ENCODE results near the gene VAV2.

VAV2 gene

GRCh38 chr9:134026981-134027380 is 34.9 kb upstream of the VAV2 start:
- no peak for DNase-seq

- no peak for DNase-seq
Observed at GRCh38 chr9:134026581-134026980, 34.5 kb upstream of the VAV2 start.

- peak; percentile 70 to 73 for DNase-seq
Observed at GRCh38 chr9:134025606-134026541, 33.8 kb upstream of the VAV2 start.

GRCh38 chr9:134024828-134025605 is 32.9 kb upstream of the VAV2 start, which contains the start of gene BRD3OS:
TSS of gene BRD3OS (plus strand) at chr9:134025481. CDS start at chr9:134026748, 1,267 bp downstream.
- DNase-seq: peak; percentile 89 to 92

- DNase-seq: no peak
Observed at GRCh38 chr9:134024214-134024792, 32.2 kb upstream of the VAV2 start.

GRCh38 chr9:134014946-134015345 is 22.8 kb upstream of the VAV2 start:
- DNase-seq: no peak

GRCh38 chr9:134011401-134011800 is 19.3 kb upstream of the VAV2 start:
- no peak for DNase-seq

- no peak for DNase-seq
Observed at GRCh38 chr9:134010310-134011173, 18.4 kb upstream of the VAV2 start.

GRCh38 chr9:134007571-134007970 is 15.4 kb upstream of the VAV2 start:
- DNase-seq: no peak

- DNase-seq: no peak
Observed at GRCh38 chr9:134007150-134007549, 15.0 kb upstream of the VAV2 start.

- DNase-seq: no peak
Observed at GRCh38 chr9:134005381-134005780, 13.3 kb upstream of the VAV2 start.

- DNase-seq: no peak
Observed at GRCh38 chr9:134004881-134005280, 12.8 kb upstream of the VAV2 start.

- DNase-seq: no peak
Observed at GRCh38 chr9:134004131-134004873, 12.2 kb upstream of the VAV2 start.

GRCh38 chr9:134003237-134003636 is 11.1 kb upstream of the VAV2 start:
- DNase-seq: no peak

GRCh38 chr9:134002796-134003195 is 10.7 kb upstream of the VAV2 start:
- no peak for DNase-seq

- no peak for DNase-seq
Observed at GRCh38 chr9:133999851-134000265, 7.7 kb upstream of the VAV2 start.

GRCh38 chr9:133998915-133999595 is 6.9 kb upstream of the VAV2 start:
- DNase-seq: no peak

- no peak for DNase-seq
Observed at GRCh38 chr9:133997584-133997983, 5.5 kb upstream of the VAV2 start.

- no peak for DNase-seq
Observed at GRCh38 chr9:133996531-133997520, 4.7 kb upstream of the VAV2 start.
